Esophagus squamous epithelium (tissue), 4 donors: Measurements from ENCODE around the gene EDEM2.

ENCODE experiments used
- CTCF ChIP-seq, 6 experiments: fragments of 450-650 bp in 4 of 6; fragments of 200-600 bp in 2 of 6; sonication (generic) in 2 of 6; IDR thresholded peaks; one replicate each; pipeline ENCODE4 v1.5.1; 2016 to 2019; ENCODE audit warnings: antibody characterized with exemption in 6 of 6, mild to moderate bottlenecking in 4 of 6, moderate library complexity in 4 of 6
- POLR2A ChIP-seq, 4 donors: fragments of 450-650 bp; IDR thresholded peaks; one replicate each; pipeline ENCODE4 v1.6.1; 2017; ENCODE audit warnings: antibody characterized with exemption in 4 of 4, mild to moderate bottlenecking in 4 of 4, moderate library complexity in 3 of 4

- TF ChIP-seq CTCF (IDR thresholded peaks at IDR 0.05) (peak; percentile 26 to 93 (median 66)), POLR2A (IDR thresholded peaks at IDR 0.05) (no peak)
These were observed 2.0 kb downstream of the EDEM2 start for GRCh38 chr20:35145141-35145564.
